ENCODE data around the gene CYP3A7. TPM values are rescaled to one million over a fixed set of nuclear protein-coding genes. Genes with fewer than 3 reads are reported as not detected.

Gene CYP3A7
- total and polyA plus RNA-seq, 2 of the 13 experiments (the other 11 are each of a cell fraction or from before 2014, with no cell fraction given): 5.8 to 6.4 TPM

GRCh38 chr7:99679032-99679399, 56.0 kb downstream of the CYP3A7 start (continued):
- no peak for TF ChIP-seq ZNF101 (CRISPR knock-in tag; IDR thresholded peaks at IDR 0.05; ENCODE audit: borderline replicate concordance, low read depth)
- no peak for TF ChIP-seq KLF11 (CRISPR knock-in tag; IDR thresholded peaks at IDR 0.05)
- TF ChIP-seq YEATS4 (CRISPR knock-in tag; IDR thresholded peaks at IDR 0.05; ENCODE audit: borderline replicate concordance): no peak
- TF ChIP-seq MAF1 (CRISPR knock-in tag; IDR thresholded peaks at IDR 0.05; ENCODE audit: borderline replicate concordance): no peak
- TF ChIP-seq CHD2 (IDR thresholded peaks at IDR 0.05; ENCODE audit: low read depth, low read length): no peak
- TF ChIP-seq ZNF253 (CRISPR knock-in tag; IDR thresholded peaks at IDR 0.05; ENCODE audit: borderline replicate concordance): no peak
- no peak for TF ChIP-seq ZSCAN25 (CRISPR knock-in tag; IDR thresholded peaks at IDR 0.05)
- no peak for TF ChIP-seq HNRNPL (IDR thresholded peaks at IDR 0.05; ENCODE audit: low read depth, low read length)
- TF ChIP-seq MAFG (CRISPR knock-in tag; IDR thresholded peaks at IDR 0.05): no peak
- TF ChIP-seq ZNF549 (CRISPR knock-in tag; IDR thresholded peaks at IDR 0.05): no peak
- no peak for TF ChIP-seq ZNF430 (CRISPR knock-in tag; IDR thresholded peaks at IDR 0.05)
- TF ChIP-seq MAFK (conservative IDR thresholded peaks at IDR 0.05 in 1 of 2, IDR thresholded peaks at IDR 0.05 in 1 of 2; ENCODE audit: low read length in 2 of 2): no peak
- TF ChIP-seq, protein P1, sequence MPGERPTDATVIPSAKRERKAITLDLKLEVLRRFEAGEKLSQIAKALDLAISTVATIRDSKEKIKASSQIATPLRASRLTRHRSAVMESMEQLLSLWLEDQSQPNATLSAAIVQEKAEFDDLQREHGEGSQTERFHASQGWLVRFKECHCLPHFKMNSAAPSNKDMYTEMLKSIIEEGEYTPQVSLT (CRISPR knock-in tag; IDR thresholded peaks at IDR 0.05; ENCODE audit: borderline replicate concordance, low read depth): no peak
- TF ChIP-seq RXRA (CRISPR knock-in tag; IDR thresholded peaks at IDR 0.05): 0 out of 2 replicates have a peak, but pooled peaks have one; percentile 30
- TF ChIP-seq NR2F1 (CRISPR knock-in tag; IDR thresholded peaks at IDR 0.05): no peak
- TF ChIP-seq, protein P2, sequence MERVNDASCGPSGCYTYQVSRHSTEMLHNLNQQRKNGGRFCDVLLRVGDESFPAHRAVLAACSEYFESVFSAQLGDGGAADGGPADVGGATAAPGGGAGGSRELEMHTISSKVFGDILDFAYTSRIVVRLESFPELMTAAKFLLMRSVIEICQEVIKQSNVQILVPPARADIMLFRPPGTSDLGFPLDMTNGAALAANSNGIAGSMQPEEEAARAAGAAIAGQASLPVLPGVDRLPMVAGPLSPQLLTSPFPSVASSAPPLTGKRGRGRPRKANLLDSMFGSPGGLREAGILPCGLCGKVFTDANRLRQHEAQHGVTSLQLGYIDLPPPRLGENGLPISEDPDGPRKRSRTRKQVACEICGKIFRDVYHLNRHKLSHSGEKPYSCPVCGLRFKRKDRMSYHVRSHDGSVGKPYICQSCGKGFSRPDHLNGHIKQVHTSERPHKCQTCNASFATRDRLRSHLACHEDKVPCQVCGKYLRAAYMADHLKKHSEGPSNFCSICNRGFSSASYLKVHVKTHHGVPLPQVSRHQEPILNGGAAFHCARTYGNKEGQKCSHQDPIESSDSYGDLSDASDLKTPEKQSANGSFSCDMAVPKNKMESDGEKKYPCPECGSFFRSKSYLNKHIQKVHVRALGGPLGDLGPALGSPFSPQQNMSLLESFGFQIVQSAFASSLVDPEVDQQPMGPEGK (CRISPR knock-in tag; IDR thresholded peaks at IDR 0.05): 0 out of 2 replicates have a peak, but pooled peaks have one; percentile 13
- TF ChIP-seq ZNF367 (CRISPR knock-in tag; IDR thresholded peaks at IDR 0.05; ENCODE audit: borderline replicate concordance): no peak
- no peak for TF ChIP-seq PAF1 (CRISPR knock-in tag; IDR thresholded peaks at IDR 0.05)
- TF ChIP-seq ZFP36 (IDR thresholded peaks at IDR 0.05; ENCODE audit: borderline replicate concordance, low read depth, low read length, partially characterized antibody): no peak
- no peak for TF ChIP-seq ISL2 (CRISPR knock-in tag; IDR thresholded peaks at IDR 0.05)
- no peak for TF ChIP-seq AKAP8 (CRISPR knock-in tag; IDR thresholded peaks at IDR 0.05)
- TF ChIP-seq KDM6A (CRISPR knock-in tag; IDR thresholded peaks at IDR 0.05; ENCODE audit: low read depth): no peak
- TF ChIP-seq ZNF570 (CRISPR knock-in tag; IDR thresholded peaks at IDR 0.05; ENCODE audit: borderline replicate concordance): no peak
- no peak for TF ChIP-seq ZNF264 (CRISPR knock-in tag; IDR thresholded peaks at IDR 0.05)
- TF ChIP-seq ZUFSP (CRISPR knock-in tag; IDR thresholded peaks at IDR 0.05; ENCODE audit: borderline replicate concordance): no peak
- TF ChIP-seq TRAFD1 (CRISPR knock-in tag; IDR thresholded peaks at IDR 0.05; ENCODE audit: borderline replicate concordance): no peak
